ENCODE data around the gene PPP5C.
"Not testable (repeated sequence)": the region's sequence is repeated elsewhere in the genome, so short reads cannot be mapped to it uniquely, and the experiment has no call there.

The PPP5C gene

GRCh38 chr19:46426506-46427162 lies 79.7 kb downstream of the PPP5C start:
- H3K4me3 ChIP-seq (replicated peaks; ENCODE audit: low read depth, low read length), result peak overlapping the region; percentile 53
- DNase-seq (ENCODE audit: extremely low read depth, low read depth), result peak; percentile 60

GRCh38 chr19:46427518-46428045 lies 80.7 kb downstream of the PPP5C start:
- TF ChIP-seq CTCF (IDR thresholded peaks at IDR 0.05; ENCODE audit: low read depth, low read length, missing control alignments), result no peak

More at GRCh38 chr19:46426506-46427162, 79.7 kb downstream of the PPP5C start:
- no peak for TF ChIP-seq CTCF (IDR thresholded peaks at IDR 0.05; ENCODE audit: low read depth, low read length, missing control alignments)

GRCh38 chr19:46428239-46429135 lies 81.6 kb downstream of the PPP5C start, which contains the start of gene PNMA8C:
Gene PNMA8C (minus strand): TSS chr19:46428936. CDS start chr19:46428359, 577 bp downstream.
- DNase-seq (ENCODE audit: extremely low read depth, low read depth), result no peak
- no peak for TF ChIP-seq CTCF (IDR thresholded peaks at IDR 0.05; ENCODE audit: low read depth, low read length, missing control alignments)
- H3K4me3 ChIP-seq (replicated peaks; ENCODE audit: low read depth, low read length), result no peak within 1 kb of the TSS

More at GRCh38 chr19:46427518-46428045, 80.7 kb downstream of the PPP5C start:
- H3K4me3 ChIP-seq (replicated peaks; ENCODE audit: low read depth, low read length), result no peak overlapping the region
- no peak for DNase-seq (ENCODE audit: extremely low read depth, low read depth)

- H3K4me3 ChIP-seq (replicated peaks; ENCODE audit: low read depth, low read length), result no peak overlapping the region
- DNase-seq (ENCODE audit: extremely low read depth, low read depth), result no peak
- TF ChIP-seq CTCF (IDR thresholded peaks at IDR 0.05; ENCODE audit: low read depth, low read length, missing control alignments), result no peak
Measured at GRCh38 chr19:46429999-46430398, 83.1 kb downstream of the PPP5C start.

- no peak for DNase-seq (ENCODE audit: extremely low read depth, low read depth)
- peak; percentile 17 for TF ChIP-seq CTCF (IDR thresholded peaks at IDR 0.05; ENCODE audit: low read depth, low read length, missing control alignments)
- H3K4me3 ChIP-seq (replicated peaks; ENCODE audit: low read depth, low read length), result no peak overlapping the region
Measured at GRCh38 chr19:46431824-46432223, 84.9 kb downstream of the PPP5C start.

- DNase-seq (ENCODE audit: extremely low read depth, low read depth); H3K4me3 ChIP-seq (replicated peaks; ENCODE audit: low read depth, low read length): not testable (repeated sequence)
Measured at GRCh38 chr19:46433470-46433869, 86.6 kb downstream of the PPP5C start.

- no peak for TF ChIP-seq CTCF (IDR thresholded peaks at IDR 0.05; ENCODE audit: low read depth, low read length, missing control alignments)
- no peak for DNase-seq (ENCODE audit: extremely low read depth, low read depth)
- no peak overlapping the region for H3K4me3 ChIP-seq (replicated peaks; ENCODE audit: low read depth, low read length)
Measured at GRCh38 chr19:46435009-46435408, 88.1 kb downstream of the PPP5C start.

- DNase-seq (ENCODE audit: extremely low read depth, low read depth); H3K4me3 ChIP-seq (replicated peaks; ENCODE audit: low read depth, low read length): not testable (repeated sequence)
Measured at GRCh38 chr19:46435689-46436088, 88.8 kb downstream of the PPP5C start.
